HL-60/S4 treated with phorbol 12-myristate 13-acetate at 8.2 ng/mL for 4 days and 3 days (cell line): ENCODE measurements around the gene CRISPLD2.

ENCODE experiments used
- in situ Hi-C: fragments of 300-500 bp; cut with MboI; formaldehyde crosslinking; loops from 2 replicates; pipeline ENCODE4 v1.15.0; 2022; ENCODE audit warnings: low sequenced_read_pairs

The CRISPLD2 gene

DNA sequence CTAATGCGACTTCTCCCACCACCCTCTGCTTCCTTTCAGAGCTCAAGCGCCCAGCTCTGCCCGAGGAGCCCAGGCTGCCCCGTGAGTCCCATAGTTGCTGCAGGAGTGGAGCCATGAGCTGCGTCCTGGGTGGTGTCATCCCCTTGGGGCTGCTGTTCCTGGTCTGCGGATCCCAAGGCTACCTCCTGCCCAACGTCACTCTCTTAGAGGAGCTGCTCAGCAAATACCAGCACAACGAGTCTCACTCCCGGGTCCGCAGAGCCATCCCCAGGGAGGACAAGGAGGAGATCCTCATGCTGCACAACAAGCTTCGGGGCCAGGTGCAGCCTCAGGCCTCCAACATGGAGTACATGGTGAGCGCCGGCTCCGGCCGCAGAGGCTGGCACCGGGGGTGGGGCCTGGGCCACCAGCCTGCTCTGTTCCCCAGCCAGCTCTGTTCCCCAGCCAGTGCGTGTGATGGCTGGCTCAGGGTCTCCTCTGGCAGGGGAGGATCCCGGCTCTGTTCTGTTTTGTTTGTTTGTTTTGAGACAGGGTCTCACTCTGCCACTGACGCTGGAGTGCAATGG lies 18.7 kb downstream of the CRISPLD2 start:
- in situ Hi-C loops = no loop called here

DNA sequence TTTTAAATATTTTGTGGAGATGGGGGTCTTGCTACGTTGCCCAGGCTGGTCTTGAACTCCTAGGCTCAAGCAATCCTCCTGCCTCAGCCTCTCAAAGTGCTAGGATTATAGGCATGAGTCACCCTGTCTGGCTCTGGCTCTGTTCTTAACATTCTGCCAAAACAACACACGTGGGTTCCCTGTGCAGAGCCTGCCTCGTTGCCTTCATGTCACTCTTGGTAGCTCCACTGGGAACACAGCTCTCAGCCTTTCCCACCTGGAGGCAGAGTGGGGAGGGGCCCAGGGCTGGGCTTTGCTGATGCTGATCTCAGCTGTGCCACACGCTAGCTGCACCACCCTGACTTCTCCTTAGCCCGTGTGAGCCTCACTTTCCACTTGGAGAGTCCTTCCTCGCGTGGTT lies 19.3 kb downstream of the CRISPLD2 start:
- in situ Hi-C loops = no loop called here

DNA sequence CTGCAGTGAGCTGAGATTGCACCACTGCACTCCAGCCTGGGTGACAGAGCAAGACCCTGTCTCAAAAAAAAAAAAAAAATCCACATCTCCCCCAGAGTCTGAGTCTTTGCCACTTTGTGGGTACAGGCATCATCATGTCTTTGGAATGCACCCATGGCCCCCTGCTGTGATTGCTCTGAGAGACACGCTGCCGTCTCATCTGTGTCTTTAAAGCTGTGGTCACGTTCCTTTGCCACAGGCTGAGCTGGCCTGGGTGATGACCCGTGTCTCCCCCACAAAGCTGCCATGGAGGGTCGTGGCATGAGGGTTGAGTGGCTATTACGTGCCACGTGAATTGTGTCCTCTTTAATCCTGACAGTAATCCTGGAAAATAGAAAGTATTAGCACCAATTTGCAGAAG lies 20.2 kb downstream of the CRISPLD2 start:
- in situ Hi-C loops = no loop called here

DNA sequence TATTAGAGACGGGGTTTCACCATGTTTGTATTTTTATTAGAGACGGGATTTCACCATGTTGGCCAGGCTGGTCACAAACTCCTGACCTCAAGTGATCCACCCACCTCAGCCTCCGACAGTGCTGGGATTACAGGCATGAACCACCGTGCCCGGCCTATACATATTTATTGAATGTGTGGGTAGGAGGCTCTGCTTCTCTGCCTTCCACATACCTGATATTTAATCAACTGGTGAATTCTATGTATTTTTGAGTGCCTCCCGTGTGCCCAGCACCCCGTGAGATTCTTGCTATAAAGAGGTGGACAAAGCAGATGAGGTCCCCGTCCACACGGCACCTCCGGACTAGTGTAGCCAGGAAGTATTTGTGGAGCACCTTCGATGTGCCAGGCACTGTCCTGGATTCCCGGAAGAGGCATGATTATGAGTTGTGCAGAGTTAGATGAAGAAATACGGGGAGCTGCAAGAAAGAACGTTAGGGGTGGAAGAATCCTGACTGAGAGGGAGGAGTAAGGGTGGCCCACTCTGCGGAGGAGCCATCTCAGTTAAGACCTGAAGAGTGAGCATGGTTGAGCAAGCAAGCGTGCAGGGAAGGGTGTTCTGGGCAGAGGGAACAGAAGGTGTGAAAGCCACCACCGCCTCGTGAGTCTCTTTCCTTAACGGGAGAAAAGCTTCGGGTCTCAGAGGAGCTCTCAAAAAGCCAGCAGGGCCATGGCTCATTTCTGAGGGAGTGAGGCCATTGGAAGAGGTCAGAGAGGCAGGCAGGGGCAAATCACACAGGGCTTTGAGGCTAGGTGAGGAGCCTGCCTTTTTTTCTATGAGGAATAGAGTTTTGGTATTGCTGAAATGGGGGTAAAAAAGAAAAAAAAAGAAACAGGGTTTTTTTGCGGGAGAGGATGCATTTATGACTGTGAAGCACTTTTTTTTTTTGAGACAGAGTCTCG lies 21.2 kb downstream of the CRISPLD2 start:
- in situ Hi-C loops = no loop called here

DNA sequence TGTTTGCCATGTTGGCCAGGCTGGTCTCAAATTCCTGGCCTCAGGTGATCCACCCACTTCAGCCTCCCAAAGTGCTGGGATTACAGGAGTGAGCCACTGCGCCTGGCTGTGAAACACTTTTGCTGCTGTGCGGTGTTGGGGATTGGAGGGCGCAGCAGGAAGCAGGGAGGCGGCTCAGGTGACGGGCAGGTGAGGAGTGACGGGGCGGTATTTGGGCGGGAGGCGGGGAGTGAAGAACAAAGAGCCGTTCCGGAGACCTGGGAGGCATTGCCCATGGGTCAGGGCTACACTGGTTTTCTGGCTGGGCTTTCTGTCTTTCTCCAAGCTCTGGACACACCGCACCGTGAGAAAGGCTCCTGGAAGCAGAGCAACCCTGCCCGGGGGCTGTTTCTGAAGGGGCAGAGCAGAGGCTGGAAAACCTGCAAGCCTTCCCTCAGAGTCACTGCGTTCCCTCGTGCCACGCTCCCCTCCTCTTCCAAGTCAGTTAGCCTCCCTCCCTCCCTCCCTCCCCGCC lies 22.1 kb downstream of the CRISPLD2 start:
- in situ Hi-C loops = no loop called here

DNA sequence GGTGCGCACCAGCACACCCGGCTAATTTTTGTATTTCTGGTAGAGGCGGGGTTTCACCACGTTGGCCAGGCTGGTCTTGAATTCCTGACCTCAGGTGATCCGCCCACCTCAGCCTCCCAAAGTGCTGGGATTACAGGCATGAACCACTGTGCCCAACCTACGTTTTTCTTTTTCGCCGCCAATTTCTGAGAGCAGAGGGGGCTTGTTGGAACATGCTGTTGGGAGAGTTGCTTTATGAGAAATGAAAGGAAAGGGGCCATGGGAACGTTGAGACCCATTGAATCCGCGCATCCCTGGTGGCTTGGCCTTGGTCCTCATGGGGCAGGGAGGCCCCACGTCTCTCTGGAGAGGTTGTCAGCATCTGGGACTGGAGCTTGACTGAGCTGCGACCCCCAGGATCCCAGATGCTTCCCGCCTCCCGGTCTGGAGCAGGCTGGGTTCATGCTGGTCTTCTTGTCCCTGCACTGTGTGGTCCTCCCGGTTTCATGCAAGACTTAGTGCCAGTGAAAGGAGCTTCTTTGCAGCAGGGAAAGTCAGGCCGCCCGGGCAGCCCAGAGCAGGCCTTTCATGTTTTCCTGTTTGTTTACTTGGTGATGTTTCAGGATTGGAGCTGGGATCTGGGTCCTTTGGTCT lies 22.8 kb downstream of the CRISPLD2 start:
- in situ Hi-C loops = no loop called here

DNA sequence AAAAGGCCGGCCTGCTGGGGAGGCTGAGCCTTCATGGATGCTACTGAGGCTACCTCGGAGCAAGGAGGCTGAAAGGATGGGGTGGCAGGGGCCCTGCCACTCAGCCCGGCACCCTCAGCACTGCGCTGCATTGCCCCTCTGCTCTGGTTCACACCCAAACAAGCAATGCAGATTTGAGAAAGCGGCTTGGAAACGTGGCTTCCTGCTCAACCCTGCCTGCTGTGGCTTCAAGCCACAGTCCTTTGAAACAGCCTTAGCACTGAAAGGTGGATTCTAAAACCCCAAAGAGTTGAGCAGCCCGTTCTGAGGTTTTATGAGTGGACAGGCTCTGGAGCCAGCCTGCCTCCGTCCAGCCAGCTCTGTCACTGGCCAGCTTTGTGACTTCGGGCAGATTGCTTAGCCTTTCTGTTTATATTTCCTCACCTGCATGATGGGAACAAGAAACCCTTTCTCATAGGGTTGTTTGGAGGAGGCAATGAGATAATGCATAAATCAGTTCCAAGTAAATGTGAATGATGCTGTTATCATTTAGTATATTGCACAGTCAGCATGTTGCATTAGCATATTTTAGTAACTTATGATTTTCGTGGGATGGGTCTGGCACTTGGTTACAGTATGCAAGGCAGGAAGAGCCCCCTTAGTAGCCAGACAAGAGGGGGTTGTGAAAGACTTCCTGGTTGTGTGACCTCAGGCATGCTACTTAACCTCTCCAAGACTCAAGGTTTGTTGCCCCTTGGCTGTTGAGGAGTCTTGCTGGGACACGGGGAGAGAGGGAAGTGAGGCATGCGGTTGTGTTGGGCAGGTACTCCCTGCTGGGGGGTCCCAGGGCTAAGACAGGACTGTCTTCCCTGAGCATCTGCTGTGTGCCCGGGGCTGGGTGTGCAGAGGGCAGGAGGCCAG lies 23.6 kb downstream of the CRISPLD2 start:
- in situ Hi-C loops = no loop called here

DNA sequence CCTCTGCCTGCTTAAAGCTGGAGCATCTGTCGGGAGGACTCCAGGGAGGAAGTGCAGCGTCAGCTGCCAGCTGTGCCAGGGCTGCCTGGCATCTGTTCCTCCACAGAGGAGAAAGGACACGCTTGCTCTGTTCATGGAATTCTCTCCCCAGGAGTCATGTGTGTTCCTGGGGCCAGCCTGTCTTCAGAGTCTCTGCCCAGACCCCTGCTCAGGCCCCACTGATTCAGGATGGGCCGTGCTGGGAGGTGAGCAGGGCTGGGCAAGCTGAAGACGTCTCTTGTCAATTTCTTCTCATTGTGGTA lies 24.2 kb downstream of the CRISPLD2 start:
- in situ Hi-C loops = no loop called here

DNA sequence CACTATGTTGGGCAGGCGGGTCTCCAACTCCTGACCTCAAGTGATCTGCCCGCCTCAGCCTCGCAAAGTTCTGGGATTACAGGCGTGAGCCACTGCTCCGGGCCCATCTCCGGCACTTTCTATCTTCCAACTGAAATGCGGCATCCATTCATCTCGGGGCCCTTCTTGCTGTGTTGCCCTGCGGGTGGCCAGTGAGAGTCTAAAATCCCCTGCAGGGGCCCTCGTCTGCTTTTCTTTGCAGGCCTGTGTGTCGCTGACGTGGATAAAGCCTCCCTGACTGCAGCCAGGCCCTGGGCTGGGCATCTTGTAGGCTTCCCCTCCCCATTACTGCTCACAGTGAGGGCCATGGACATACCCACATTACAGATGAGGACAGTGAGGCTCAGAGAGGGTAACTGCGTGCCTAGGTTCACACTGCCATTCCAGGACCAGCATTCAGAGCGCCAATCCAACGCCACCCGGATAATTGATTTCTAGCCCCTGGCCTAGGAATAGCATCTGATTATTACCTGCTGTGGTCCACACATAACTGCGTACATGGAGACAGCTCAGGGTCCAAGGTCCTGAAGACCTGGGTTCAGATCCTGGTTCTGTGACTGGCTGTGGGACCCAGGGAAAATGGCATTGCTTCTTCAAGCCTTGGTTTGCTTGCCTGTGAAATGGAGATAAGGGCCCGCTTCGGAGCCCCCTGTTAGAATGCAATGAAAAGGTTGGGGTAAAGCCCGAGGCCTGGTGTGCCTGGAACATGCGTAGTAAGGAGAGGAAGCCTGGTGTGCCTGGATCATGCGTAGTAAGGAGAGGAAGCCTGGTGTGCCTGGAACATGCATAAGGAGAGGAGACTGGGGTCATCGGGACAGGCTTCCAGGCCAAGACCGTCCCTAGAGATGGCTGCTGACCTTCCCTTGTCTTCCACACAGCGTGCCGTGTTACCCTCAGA lies 25.0 kb downstream of the CRISPLD2 start:
- in situ Hi-C loops = no loop called here

DNA sequence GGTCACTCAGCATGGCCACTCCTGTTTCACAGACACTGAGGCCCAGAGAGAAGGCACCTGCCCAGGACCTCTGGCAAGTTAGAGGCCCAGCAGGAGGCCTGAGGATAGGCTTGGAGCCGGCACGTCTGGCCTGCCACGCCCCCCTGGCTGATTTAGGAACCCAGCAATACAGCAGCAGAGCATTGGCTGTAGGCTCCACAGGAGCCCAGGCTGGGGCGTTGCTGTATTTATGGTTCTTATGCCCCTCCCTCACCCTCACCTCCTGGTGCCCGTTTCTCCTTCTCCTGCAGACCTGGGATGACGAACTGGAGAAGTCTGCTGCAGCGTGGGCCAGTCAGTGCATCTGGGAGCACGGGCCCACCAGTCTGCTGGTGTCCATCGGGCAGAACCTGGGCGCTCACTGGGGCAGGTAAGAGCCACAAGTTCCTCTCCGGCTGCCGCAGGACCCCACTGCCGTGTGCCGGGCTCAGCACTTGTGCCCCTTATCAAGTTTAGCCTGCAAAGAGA lies 25.8 kb downstream of the CRISPLD2 start:
- in situ Hi-C loops = no loop called here

DNA sequence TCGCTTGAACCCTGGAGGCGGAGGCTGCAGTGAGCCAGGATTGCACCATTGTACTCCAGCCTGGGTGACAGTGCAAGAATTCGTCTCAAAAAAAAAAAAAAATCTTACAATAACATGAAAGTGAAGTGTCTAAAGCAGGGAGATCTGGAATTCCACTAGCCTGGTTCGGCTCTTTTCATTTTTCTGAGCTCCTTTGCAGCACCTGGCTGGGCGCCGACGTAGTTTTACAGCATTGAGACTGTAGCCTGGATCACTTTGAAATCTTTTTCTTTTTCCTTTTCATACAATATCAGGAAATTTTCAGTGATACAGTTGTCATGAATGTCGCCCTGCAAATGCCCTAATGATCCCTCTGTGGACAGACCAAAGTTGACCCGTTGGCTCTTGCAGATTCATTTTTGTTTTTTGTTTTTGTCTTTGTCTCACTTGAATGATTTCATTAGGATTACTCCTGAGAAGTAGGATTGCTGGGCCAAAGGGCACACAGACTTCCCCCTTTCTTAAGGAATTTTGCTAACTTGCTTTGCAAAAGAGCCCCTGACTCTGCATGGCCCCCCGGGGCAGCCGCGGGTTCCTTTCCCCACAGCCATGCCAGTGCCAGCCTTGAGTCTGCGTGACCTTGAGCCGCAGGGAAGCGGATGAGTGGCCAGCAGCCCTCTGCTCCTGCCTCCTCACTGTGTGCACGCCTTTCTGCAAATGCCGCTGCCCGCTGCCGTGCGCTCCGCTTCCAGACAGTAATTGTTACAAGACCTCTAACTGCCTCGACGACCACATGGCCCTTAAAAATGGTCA lies 28.0 kb downstream of the CRISPLD2 start:
- in situ Hi-C loops = no loop called here

DNA sequence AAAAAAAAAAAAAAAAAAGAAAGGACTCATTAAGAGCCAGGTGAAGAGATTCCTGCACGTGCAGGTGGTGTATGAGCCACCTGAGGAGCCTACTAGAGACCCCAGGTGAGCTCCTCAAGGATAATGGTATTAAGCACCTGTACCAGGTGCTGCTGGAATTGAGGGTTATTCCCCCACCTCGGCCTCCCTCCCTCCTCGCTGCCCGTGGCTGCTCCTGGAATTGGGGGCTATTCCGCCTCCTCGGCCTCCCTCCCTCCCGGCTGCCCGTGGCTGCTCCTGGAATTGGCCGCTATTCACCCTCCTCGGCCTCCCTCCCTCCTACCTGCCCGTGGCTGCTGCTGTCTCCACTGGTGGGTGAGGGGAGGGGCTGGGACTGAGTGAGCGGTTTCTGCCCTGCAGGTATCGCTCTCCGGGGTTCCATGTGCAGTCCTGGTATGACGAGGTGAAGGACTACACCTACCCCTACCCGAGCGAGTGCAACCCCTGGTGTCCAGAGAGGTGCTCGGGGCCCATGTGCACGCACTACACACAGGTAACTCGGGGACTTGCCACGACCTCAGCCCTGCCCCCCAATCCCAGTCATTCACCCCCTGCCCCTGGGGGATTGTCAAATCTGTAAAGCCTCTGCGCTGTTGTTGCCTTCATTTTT lies 29.3 kb downstream of the CRISPLD2 start:
- in situ Hi-C loops = no loop called here

DNA sequence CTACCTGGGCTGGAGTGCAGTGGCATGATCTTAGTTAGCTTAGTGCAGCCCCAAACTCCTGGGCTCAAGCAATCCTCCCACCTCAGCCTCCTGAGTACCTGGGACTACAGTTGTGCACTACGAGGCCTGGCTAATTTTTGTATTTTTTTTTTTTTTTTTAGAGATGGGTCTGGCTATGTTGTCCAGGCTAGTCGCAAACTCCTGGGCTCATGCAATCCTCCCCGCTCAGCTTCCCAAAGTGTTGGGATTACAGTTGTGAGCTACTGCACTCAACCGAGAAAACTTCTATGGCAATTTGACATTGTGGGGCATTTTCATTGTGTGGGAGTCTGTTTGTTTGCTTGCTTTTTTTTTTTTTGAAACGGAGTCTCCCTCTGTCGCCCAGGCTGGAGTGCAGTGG lies 30.0 kb downstream of the CRISPLD2 start:
- in situ Hi-C loops = no loop called here

DNA sequence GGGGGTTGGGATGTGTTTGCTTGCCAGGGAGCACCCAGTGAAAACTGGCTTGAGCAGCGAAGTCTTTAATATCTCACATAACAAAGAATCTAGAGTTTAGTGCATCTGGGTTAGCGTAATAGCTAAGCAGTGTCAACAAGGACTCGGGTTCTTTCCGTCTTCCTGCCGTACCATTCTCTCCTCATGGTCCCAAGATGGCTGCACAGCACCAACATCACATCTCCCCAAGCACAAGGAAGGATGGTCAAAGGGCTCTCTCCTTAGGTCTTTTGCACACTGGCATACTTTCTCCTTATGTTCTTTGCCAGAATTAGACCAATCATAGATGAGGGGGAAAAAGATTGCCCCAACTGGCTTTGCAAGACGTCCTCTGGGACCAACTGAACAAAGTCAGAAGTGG lies 30.9 kb downstream of the CRISPLD2 start:
- in situ Hi-C loops = no loop called here

DNA sequence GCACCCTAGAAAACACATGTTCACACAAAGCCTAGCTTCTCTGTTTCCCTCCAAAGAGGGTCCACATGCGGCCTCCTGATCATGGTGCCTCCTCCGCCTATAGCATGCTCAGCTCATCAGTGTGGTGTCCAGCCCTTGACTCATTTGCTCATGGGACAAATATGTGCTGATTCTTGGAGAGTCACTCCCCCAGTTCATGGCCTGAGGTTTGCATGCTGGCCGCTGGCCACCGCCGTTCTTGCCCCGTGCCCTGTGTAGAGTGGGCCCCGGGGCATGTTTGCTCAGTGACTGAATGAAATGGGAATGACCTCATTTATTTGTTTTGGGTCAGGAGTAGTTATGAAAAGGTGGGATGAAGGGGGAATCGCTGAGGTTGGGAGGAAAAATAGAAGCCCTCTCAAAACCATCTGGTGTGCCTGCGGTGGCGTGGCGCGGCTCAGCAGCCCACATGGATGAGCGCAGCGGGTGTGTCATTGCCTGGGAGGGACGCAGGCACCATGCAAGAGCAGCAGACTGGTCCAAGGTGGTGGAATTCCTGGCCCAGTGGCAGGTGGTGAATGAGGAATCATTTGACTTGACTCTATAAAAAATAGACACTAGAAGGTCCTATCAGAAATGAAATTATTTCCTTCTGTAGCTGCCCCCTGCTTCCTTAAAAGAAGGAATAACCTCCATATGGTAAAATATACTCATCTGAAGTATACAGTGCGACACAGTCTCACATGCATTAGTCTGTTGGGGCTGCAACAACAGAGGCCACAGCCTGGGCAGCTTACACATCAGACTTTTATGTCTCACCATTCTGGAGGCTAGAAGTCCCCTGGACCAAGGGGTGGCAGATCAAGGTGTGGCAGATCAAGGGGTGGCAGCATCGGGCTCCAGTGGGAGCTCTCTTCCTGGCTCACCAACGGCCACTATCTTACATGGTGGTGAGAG lies 31.7 kb downstream of the CRISPLD2 start:
- in situ Hi-C loops = no loop called here

DNA sequence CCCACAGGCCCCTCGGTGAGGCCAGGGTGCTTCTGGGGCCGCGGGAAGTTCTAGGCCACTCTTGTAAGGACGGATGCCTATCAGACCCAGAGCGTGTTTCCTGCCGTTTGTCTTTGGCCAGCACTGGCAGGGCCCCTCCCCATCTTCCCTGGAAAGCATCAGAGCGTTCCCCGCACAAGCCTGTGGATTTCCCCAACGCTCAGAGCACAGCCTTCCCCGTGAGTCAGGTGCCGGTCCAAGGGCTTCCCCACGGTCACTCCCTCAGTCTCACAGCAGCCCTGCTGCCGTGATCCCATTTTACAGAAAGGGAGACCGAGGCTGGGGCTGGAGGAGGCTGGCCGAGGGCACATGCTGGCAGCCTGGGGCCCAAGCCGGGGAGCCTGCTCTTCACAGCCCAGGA lies 33.7 kb downstream of the CRISPLD2 start:
- in situ Hi-C loops = no loop called here

DNA sequence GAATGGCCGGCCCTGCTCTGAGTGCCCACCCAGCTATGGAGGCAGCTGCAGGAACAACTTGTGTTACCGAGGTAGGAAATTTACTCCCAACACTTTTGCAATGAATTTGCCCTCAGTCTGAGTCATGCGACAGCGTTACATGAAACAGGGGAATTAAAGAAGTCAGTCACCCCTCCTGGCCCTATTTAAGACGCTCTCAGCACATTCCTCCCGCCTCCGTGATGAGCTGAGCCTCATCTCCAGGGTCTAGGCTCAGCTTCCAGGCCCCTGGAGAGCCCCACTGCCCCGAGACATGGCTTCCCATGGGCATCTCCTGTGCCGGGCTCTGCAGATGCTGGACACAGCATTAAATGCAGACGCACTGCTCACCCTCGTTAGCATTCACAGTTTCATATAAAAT lies 35.0 kb downstream of the CRISPLD2 start:
- in situ Hi-C loops = no loop called here
